HepG2 (cell line): Measurements from ENCODE around the gene VPS13C. TPM values are rescaled to one million over a fixed set of nuclear protein-coding genes. Genes with fewer than 3 reads are reported as not detected.

Experiments used
- ELF1 ChIP-seq: sonication (generic); formaldehyde crosslinking; IDR thresholded peaks from 2 replicates; pipeline ENCODE4 v1.4.0; 2020; ENCODE audit warnings: missing genetic modification reagents
- ELF4 ChIP-seq: sonication (generic); formaldehyde crosslinking; IDR thresholded peaks from 2 replicates; pipeline ENCODE4 v1.5.0; 2020; ENCODE audit warnings: missing genetic modification reagents, mild to moderate bottlenecking, moderate library complexity, borderline replicate concordance
- NR2F6 ChIP-seq, 2 experiments: IDR thresholded peaks; 2 replicates each; pipeline ENCODE4 v1.6.1; 2016; ENCODE audit warnings: antibody characterized with exemption in 1 of 2, mild to moderate bottlenecking in 1 of 2
- SOX5 ChIP-seq: IDR thresholded peaks from 2 replicates; pipeline ENCODE4 v1.6.1; 2016; ENCODE audit warnings: borderline replicate concordance
- SRF ChIP-seq: IDR thresholded peaks from 2 replicates; pipeline ENCODE4 v1.6.1; 2011; ENCODE audit warnings: mild to moderate bottlenecking, low read depth, low read length, moderate library complexity
- ZFP90 ChIP-seq: sonication (generic); formaldehyde crosslinking; IDR thresholded peaks from 2 replicates; pipeline ENCODE4 v1.8.0; 2022; ENCODE audit warnings: missing genetic modification reagents, mild to moderate bottlenecking, inconsistent platforms, borderline replicate concordance
- ZNF672 ChIP-seq: sonication (generic); formaldehyde crosslinking; IDR thresholded peaks from 2 replicates; pipeline ENCODE4 v1.8.1; 2022; ENCODE audit warnings: missing genetic modification reagents
- polyA plus RNA-seq, 8 experiments: library from polyadenylated mRNA; depleted of rRNA in 3 of 8; stranded (reverse) in 7 of 8; unstranded in 1 of 8; fragments of >200 nt; fragmentation: Illumina TruSeq in 4 of 8; extraction: Trizol in 4 of 8; gene quantifications; 2 replicates each; pipeline versions ENCODE4 v1.2.1 to v1.2.3, GENCODE V29; 2011 to 2016; ENCODE audit warnings: low read depth in 4 of 8, missing spikeins in 1 of 8, mixed read lengths in 1 of 8; ENCODE audit not compliant: insufficient read depth in 1 of 8
- total RNA-seq, 5 experiments: library from RNA; depleted of rRNA; stranded (reverse); fragments of >200 nt; fragmentation: Illumina TruSeq; extraction: Trizol; gene quantifications; 2 replicates each; pipeline ENCODE4 v1.2.3, GENCODE V29; 2016; ENCODE audit warnings: low read depth in 1 of 5
- TF ChIP-seq, protein P1 (sequence below): IDR thresholded peaks from 2 replicates; pipeline ENCODE4 v1.6.1; 2016; ENCODE audit warnings: low read depth, borderline replicate concordance
- TF ChIP-seq, protein P2 (sequence below): sonication (generic); formaldehyde crosslinking; IDR thresholded peaks from 2 replicates; pipeline ENCODE4 v1.4.0; 2020; ENCODE audit warnings: missing genetic modification reagents, borderline replicate concordance
- TF ChIP-seq, protein P3 (sequence below): sonication (generic); formaldehyde crosslinking; IDR thresholded peaks from 2 replicates; pipeline ENCODE4 v1.4.0; 2020; ENCODE audit warnings: missing genetic modification reagents
- TF ChIP-seq, protein P4 (sequence below): sonication (generic); formaldehyde crosslinking; IDR thresholded peaks from 2 replicates; pipeline ENCODE4 v1.9.0; 2021; ENCODE audit warnings: missing genetic modification reagents, borderline replicate concordance
- TF ChIP-seq, protein P5 (sequence below): conservative IDR thresholded peaks from 2 replicates; pipeline ENCODE4 v1.6.1; 2018; ENCODE audit warnings: missing genetic modification reagents
- TF ChIP-seq, protein P6 (sequence below): sonication (generic); formaldehyde crosslinking; IDR thresholded peaks from 2 replicates; pipeline ENCODE4 v1.5.0; 2020; ENCODE audit warnings: mild to moderate bottlenecking, missing genetic modification reagents
- TF ChIP-seq, protein P7 (sequence below): sonication (generic); formaldehyde crosslinking; IDR thresholded peaks from 2 replicates; pipeline ENCODE4 v1.4.0; 2020; ENCODE audit warnings: missing genetic modification reagents, low read depth, mild to moderate bottlenecking, borderline replicate concordance

Gene VPS13C
- total and polyA plus RNA-seq, 2 of the 13 experiments (the other 11 are each of a cell fraction or from before 2014, with no cell fraction given) = 10.9 to 26.8 TPM

DNA sequence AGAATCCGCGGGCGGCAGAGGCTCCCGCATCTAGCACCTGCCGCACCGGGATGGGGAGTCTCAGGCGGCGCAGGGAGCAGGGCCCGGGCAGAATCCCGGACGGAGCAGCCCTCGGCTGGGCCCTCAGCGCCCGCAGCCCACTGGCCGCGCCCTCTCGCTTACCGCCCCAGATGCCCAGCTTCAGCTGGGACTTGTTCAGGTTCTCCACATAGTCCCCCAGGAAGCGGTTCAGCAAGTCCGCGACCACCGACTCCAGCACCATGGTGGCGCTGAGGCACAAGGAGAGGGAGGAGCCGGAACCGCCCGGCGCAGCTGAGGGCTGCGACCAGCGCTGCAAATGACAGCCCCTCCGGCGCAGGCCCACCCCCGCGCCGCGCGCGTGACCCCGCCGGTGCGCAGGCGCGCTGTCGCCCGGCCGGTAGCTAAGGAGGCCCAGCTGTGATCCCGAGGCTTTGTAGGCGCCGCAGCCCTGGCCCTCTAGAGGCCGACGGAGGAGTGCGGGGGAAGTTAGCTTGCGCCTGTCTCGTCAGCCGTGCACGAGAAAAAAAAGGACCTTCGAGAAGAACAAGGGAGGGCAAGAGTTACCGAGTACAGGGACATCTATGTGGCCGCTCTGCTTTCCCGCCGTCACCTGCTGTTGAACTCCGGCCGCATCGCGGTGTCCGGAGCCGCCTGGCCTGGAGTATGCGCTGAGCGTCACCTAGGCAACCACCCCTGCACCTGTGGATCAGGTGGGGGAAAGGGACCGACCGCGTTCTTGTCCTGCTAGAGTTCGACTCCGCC lies at the start of gene VPS13C (continued):
- TF ChIP-seq, protein P1, sequence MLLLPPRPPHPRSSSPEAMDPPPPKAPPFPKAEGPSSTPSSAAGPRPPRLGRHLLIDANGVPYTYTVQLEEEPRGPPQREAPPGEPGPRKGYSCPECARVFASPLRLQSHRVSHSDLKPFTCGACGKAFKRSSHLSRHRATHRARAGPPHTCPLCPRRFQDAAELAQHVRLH (CRISPR knock-in tag) = peak; percentile 57; the same call in 1 of the 2 replicates
- TF ChIP-seq, protein P2, sequence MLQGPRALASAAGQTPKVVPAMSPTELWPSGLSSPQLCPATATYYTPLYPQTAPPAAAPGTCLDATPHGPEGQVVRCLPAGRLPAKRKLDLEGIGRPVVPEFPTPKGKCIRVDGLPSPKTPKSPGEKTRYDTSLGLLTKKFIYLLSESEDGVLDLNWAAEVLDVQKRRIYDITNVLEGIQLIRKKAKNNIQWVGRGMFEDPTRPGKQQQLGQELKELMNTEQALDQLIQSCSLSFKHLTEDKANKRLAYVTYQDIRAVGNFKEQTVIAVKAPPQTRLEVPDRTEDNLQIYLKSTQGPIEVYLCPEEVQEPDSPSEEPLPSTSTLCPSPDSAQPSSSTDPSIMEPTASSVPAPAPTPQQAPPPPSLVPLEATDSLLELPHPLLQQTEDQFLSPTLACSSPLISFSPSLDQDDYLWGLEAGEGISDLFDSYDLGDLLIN (CRISPR knock-in tag) = peak; percentile 67; the same call in 1 of the 2 replicates
- TF ChIP-seq SRF (no peak), NR2F6 (IDR thresholded peaks at IDR 0.05) (no peak), NR2F6 (CRISPR knock-in tag; IDR thresholded peaks at IDR 0.05) (0 out of 2 replicates have a peak, but pooled peaks have one; percentile 5), ELF4 (CRISPR knock-in tag) (peak; percentile 61; the same call in 1 of the 2 replicates), ZFP90 (peak; percentile 83; the same call in 1 of the 2 replicates), SOX5 (CRISPR knock-in tag) (peak; percentile 62; the same call in 1 of the 2 replicates), ELF1 (CRISPR knock-in tag) (peak; percentile 47; the same call in 1 of the 2 replicates), ZNF672 (CRISPR knock-in tag) (no peak)
- TF ChIP-seq, protein P3, sequence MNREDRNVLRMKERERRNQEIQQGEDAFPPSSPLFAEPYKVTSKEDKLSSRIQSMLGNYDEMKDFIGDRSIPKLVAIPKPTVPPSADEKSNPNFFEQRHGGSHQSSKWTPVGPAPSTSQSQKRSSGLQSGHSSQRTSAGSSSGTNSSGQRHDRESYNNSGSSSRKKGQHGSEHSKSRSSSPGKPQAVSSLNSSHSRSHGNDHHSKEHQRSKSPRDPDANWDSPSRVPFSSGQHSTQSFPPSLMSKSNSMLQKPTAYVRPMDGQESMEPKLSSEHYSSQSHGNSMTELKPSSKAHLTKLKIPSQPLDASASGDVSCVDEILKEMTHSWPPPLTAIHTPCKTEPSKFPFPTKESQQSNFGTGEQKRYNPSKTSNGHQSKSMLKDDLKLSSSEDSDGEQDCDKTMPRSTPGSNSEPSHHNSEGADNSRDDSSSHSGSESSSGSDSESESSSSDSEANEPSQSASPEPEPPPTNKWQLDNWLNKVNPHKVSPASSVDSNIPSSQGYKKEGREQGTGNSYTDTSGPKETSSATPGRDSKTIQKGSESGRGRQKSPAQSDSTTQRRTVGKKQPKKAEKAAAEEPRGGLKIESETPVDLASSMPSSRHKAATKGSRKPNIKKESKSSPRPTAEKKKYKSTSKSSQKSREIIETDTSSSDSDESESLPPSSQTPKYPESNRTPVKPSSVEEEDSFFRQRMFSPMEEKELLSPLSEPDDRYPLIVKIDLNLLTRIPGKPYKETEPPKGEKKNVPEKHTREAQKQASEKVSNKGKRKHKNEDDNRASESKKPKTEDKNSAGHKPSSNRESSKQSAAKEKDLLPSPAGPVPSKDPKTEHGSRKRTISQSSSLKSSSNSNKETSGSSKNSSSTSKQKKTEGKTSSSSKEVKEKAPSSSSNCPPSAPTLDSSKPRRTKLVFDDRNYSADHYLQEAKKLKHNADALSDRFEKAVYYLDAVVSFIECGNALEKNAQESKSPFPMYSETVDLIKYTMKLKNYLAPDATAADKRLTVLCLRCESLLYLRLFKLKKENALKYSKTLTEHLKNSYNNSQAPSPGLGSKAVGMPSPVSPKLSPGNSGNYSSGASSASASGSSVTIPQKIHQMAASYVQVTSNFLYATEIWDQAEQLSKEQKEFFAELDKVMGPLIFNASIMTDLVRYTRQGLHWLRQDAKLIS (CRISPR knock-in tag) = no peak
- TF ChIP-seq, protein P4, sequence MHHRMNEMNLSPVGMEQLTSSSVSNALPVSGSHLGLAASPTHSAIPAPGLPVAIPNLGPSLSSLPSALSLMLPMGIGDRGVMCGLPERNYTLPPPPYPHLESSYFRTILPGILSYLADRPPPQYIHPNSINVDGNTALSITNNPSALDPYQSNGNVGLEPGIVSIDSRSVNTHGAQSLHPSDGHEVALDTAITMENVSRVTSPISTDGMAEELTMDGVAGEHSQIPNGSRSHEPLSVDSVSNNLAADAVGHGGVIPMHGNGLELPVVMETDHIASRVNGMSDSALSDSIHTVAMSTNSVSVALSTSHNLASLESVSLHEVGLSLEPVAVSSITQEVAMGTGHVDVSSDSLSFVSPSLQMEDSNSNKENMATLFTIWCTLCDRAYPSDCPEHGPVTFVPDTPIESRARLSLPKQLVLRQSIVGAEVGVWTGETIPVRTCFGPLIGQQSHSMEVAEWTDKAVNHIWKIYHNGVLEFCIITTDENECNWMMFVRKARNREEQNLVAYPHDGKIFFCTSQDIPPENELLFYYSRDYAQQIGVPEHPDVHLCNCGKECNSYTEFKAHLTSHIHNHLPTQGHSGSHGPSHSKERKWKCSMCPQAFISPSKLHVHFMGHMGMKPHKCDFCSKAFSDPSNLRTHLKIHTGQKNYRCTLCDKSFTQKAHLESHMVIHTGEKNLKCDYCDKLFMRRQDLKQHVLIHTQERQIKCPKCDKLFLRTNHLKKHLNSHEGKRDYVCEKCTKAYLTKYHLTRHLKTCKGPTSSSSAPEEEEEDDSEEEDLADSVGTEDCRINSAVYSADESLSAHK (CRISPR knock-in tag) = 0 out of 2 replicates have a peak, but pooled peaks have one; percentile 70
- TF ChIP-seq, protein P5, sequence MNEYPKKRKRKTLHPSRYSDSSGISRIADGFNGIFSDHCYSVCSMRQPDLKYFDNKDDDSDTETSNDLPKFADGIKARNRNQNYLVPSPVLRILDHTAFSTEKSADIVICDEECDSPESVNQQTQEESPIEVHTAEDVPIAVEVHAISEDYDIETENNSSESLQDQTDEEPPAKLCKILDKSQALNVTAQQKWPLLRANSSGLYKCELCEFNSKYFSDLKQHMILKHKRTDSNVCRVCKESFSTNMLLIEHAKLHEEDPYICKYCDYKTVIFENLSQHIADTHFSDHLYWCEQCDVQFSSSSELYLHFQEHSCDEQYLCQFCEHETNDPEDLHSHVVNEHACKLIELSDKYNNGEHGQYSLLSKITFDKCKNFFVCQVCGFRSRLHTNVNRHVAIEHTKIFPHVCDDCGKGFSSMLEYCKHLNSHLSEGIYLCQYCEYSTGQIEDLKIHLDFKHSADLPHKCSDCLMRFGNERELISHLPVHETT (CRISPR knock-in tag) = no peak; the same call in 1 of the 2 replicates
- TF ChIP-seq, protein P6, sequence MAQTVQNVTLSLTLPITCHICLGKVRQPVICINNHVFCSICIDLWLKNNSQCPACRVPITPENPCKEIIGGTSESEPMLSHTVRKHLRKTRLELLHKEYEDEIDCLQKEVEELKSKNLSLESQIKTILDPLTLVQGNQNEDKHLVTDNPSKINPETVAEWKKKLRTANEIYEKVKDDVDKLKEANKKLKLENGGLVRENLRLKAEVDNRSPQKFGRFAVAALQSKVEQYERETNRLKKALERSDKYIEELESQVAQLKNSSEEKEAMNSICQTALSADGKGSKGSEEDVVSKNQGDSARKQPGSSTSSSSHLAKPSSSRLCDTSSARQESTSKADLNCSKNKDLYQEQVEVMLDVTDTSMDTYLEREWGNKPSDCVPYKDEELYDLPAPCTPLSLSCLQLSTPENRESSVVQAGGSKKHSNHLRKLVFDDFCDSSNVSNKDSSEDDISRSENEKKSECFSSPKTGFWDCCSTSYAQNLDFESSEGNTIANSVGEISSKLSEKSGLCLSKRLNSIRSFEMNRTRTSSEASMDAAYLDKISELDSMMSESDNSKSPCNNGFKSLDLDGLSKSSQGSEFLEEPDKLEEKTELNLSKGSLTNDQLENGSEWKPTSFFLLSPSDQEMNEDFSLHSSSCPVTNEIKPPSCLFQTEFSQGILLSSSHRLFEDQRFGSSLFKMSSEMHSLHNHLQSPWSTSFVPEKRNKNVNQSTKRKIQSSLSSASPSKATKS (CRISPR knock-in tag) = no peak
- TF ChIP-seq, protein P7, sequence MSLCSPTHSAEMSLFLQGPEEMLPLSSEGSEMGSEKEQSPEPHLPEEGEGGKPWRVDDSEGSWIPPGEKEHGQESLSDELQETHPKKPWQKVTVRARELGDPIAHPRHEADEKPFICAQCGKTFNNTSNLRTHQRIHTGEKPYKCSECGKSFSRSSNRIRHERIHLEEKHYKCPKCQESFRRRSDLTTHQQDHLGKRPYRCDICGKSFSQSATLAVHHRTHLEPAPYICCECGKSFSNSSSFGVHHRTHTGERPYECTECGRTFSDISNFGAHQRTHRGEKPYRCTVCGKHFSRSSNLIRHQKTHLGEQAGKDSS (CRISPR knock-in tag) = peak; percentile 62; the same call in 1 of the 2 replicates
